Cerebellar cortex (tissue), 1 donor: Measurements from ENCODE around the gene OARD1.

Experiments
- DNase-seq: peaks from one replicate; pipeline ENCODE4 v3.0.0-alpha.2; 2015; ENCODE audit warnings: low spot score

Gene OARD1

DNA sequence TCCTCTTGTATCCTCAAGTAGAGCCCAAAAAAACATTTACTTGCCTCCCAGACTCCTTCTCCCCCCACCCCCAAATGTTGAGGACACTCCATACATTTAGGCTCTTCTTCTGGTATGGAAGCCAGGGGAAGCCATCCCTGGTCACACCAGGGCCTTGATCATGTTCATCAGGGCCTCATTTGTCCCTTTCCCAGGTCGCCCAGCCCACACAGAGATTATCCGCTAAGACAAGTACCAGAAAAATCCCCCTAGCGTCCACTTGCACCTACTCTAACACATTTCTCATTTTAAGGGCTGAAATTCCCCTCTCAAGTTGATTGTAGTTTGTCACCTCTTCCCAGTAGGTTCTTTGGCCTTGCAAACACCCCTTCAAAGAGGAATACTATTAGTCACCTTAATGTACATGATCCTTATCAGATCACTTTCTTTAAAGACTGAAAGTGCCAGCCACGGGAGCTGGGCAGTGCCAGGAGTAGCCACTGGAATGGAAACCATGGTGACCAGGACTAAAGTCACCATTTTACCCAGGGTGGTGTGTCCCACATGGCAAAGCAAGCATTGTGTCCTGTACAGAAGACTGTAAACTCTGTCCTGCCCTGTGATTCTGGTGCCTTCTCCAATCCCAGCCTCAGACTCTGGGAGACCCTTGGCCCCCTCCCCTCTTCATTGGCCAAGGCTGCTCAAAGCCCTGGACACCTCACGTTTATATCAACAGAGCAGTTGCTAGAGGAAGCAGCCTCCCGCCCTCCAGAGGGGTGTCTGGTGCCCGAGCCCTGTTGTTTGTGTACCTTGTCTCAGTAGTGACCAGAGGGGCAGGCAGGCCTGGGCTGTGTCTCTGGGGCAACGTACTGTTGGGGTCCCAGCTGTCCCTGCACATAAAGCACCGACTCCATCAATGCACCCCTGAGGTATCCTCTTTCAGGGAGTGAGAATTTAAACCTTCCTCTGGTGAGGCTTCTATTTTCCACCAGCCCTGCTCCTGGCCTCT is 24.1 kb downstream of the OARD1 start:
- no peak for DNase-seq

DNA sequence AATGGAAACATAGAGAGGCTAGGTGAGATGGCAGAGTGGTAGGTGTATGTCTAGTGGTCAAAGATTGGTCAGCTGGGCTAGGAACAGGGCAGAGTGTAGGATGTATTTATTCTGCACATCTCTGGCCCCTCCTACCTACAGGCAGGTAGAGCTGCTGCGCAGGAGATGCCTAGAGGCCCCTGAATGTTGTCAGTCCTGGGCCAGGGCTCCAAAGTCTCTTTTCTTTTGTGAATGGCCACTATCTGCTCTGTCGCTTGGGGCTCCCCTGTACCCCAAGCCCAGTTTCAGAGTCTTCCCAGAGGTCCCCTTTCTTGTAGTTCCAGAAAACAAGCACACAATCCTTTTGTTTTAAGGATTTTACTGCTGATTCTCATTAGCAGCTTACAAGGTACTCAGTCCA is 24.9 kb downstream of the OARD1 start:
- no peak for DNase-seq

DNA sequence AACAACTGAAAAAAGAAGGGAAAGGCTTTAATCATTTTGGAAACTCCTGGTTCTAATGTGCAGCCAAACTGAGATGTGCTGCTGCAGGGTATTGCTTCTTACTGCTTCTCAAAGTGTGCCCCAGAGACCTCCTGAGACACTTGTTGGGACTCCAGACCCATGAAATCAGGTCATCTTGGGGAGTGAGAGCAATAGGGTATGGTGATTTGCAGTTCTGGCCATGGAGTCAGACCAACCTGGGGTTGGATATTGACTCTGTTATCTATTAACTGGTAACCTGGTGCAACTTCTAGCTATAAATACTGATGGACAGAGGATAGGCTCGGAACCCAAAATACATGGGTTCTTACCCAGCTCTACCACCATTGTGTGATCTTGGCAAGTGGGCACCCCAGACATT is 26.1 kb downstream of the OARD1 start:
- no peak for DNase-seq

DNA sequence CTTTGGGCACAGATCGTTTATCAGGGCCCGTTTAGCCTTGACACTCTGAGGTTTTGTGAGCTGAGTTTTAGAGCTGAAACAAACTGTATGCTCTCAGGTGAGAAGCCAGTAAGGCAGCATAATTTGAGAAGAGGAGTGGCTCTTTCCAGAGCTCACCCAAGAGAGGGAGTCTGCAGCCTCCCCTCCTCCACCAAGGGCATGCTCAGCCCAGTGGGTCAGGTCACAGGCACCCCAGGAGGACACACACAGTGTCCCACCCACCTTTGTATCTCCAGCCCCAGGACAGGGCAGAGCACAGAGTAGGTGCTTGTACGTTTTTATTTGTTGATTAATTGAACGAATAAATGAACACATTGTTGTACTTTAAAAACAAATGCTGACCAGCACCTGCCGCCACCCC is 26.5 kb downstream of the OARD1 start:
- DNase-seq, result no peak

DNA sequence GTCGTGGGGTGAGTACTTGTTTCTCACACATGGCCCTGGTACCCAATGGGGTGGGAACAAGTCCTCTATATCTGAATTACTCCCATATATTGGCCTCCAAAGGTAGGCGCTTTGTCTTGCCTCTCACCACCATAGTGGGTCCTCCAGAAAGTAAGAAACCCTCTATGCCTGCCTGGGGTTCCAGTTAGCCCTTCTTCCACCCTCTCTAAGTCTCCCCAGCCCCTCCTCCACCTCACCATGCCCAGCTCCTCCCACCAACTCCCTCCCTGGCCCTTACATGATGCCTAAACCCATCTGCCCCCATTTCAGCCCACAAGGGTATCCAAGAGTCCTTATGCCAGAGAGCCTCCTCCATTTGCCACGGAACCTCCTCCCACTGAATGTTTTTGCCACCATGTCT is 29.0 kb downstream of the OARD1 start:
- DNase-seq, result no peak

DNA sequence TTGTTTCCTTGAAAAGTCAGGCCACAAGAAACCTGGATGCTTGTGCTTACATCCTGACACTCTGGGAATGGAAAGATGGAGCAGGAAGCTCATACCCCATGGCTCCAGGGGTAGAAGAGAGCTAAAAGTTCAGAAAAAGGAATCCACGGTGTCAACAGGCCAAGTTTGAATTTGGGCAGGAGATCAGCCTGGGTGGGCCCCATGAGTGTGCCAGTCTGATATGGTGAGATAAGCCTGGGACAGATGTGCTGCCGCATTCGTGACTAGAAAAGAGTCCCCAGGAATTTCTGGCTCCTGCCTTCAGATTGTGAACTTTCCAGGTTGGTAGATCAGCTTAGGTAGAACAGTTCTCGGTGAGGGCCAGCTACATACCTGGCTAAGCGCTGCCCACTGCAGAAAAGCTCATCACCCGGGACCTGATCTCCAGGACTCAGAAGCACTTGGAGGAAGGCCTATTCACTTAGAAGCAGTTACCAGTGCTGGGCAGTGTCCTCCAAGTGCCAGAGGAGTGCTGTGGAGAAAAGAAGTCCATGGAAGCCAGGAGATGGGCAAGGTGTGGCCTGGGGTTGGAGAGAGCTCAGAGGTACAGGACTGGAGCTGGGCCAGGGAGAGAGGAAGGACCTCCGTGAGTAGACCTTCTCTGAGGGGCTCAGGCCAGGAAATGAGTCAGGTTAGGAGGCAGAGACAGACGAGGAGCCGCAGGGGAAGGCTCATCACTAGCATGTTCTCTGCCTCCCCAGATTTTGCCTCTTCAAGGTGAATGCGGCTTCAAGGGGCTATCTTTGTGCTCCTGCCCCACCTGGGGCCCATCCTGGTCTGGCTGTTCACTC is 29.7 kb downstream of the OARD1 start, which contains the start of gene TSPO2:
Gene TSPO2, plus strand, starts transcription at position 242 of the 830 bp plus-strand sequence. Its CDS starts 519 bp downstream, at position 761.
- DNase-seq, result no peak

DNA sequence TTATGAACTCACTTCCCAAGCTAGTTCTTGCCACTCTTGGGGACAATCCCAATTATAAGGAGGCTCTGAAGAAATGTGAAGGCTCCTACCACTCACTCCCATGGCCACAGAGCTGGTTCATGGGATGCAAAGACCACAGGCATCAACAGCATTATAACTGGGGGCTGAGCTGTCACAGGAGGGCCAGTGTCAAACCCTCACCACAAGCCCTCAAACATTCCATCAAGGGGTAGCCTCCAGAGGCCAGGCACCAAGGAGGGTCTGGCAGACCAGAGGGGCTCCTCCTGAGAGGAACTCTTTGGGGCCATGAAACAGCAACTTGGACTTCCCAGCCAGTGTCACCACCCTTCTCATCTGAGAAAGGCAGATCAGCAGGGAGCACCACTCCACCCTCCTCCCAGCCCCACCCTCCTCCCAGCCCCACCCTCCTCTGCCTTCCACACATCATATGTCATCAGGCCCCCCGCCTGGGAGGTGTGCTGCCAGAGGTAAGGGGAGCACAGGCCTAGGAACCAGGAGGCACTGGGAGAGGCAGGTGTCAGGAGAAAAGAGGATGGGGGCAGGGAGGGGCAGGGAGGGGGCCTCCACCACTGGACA is 31.1 kb downstream of the OARD1 start:
- no peak for DNase-seq

DNA sequence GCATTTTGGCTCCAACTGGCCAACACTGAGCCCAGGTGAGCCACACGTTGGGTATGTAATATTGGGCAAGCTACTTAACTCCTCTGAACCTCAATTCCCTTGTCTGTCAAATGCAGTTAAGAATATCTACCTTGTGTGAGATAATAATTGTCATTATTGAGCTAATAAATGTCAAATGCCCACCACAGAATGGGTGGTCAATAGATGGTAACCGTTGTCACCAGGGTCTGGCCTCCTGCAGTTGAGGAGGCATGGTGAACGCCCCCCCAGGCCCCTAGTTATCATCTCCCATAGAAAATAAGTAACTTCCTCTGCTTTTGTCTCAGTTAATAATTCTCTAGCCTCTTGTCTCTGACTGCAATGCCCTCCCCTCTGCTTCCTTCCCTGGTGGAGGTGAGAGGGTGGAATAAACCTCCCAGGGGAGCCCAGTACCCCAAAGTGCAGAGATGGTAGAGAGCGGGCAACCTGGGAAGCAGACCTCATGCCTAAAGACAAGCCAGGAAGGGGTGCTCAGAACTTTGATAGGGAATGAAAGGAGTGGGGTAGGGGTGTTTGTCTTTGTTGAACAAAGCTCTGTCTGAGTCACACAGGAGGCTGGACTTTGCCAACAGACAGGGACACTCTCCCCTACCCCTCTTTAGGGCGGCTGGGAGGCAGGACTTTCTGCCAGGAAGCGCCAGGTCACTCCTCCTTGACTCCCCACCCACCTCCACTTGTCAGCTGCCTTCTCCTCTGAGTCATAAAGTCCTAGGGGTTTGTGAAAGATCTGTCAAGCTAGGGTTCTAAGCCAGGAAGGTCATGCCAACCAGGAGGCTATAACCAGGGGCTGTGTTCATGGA is 31.8 kb downstream of the OARD1 start:
- no peak for DNase-seq

DNA sequence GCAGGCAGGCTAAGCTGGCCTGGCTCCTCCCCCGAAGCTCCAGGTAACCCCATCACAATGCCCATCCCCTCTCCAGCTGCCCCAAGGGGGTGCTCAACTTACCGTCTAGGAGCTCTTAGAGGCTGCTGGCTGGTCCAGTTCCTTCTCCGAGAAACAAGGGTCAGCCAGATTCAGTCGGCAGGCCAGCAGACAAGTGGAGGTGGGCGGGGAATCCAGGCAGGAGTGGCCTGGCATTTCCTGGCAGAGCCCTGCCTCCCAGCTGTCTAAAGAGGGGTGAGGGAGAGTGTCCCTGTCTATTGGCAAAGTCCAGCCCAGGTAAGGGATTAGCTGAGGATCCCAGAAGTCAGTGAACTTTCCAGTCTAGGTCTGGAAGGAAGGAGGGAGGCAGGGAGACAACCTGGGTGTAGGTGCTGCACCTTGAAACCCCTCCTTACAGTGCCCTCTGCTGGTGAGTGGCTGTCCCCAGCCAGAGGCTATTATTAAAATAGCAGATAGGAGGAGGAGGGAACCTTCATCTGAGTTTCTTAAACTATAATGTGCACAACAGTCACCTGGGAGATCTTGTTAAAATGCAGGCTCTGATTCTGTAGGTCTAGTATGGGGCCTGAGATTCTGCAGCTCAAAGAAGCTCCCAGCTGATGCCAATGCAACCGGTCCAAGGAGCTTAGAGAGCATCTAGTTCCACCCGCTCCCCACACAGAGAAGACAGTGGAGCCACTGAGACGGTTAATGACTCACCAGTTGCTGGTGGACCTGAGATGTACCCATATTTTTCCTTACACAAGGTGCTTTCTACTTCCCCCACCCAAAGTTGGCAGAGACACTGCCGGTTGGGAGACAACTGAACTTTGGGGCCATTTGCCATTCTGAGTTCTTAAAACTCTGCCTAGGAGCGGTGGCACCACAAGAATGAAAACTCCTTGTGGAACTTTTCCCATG is 32.8 kb downstream of the OARD1 start, which contains the start of gene UNC5CL:
Gene UNC5CL, minus strand, starts transcription at position 162 of the 939 bp plus-strand sequence. CDS start 4,147 bp downstream, outside the sequence.
- DNase-seq, result peak; percentile 21

DNA sequence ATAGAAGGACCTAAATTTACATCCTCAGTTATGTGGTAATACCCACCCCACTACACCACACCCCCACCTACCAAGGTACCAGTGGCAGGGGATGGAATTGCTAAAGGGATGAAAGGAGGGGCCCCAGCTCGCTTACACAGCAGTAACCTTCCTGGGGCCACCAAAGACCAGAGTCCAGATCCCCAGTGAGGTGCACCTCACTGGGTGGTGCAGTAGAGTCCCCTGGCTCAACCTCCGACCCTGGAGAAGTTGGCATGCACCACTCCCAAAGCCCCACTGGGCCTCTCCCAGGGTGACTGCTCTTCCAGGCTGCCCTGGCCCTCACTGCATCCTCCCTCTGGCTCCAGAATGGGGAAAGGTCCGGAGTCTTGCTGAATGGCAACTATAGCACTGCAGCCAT is 34.0 kb downstream of the OARD1 start:
- DNase-seq, result no peak

DNA sequence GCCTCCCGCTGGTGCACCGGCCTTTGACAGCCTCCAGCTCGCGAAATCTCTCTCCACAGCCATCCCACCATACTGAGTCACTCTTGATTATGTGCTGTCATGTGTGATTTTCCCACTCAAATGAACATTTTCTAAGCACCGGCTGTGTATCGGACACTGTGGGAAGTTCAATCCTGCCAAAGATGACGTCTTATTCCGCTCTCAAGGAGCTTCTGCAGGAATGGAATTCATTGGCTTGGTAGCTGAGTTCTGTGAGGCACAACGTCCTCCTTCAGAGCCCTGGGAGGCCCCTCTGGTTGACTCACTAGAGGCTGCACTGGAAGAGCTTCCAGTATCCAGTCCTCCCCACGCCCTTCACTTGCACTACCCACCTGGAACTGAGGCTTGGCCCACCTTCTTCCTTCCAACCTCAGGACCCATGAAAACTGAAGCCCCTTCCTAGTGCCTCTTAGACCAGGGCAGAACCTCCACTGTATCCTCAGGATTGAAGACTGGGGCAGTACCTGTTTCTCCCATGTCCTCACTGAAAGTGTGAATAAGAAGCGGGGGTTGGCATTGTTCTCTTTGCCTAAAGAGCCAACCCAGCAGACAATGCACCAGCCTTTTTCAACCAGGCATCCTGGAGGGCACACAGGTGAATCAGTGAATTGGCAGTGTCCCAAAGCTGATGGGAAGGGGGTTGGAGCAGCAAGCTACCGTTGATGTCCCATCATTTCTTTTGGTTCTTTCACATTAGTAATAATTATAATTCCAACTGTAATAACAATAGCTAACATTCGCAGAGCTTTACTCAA is 34.9 kb downstream of the OARD1 start:
- DNase-seq, result no peak

DNA sequence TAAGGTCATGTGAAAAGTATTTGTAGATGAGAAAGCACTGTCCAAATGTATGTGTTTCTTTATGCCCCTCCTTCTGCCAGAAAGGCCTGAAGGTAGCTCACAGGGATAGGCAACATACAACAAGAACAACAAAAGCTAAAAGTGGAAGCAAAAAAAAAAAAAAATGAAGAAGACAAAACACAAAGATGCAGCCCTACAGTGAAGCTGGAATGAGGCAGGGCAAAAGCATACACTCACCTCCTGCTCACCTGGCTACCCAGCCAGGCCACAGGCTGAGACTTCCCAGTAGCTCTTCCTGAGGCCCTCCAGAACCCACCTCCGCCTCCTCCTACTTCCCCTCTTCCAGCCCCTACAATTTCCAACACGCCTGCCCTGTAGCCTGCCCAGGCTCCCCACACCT is 35.6 kb downstream of the OARD1 start:
- no peak for DNase-seq

DNA sequence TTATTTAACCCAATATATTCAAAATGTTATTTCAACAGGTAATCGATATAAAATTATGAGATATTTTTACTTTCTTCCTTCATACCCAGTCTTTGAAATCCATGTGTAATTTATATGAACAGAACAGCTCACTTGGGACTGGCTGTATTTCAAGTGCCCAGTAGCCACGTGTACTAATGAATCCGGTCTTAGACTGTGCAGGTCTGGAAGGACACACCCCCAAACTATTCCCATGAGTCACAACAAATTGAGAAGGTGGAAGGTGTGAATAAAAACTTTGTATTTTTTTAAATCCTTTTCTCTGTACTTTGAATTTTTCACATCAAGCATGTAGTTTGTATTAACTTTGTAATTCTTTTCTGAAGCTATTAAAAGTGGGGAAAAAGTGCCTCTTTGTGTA is 36.0 kb downstream of the OARD1 start:
- no peak for DNase-seq

DNA sequence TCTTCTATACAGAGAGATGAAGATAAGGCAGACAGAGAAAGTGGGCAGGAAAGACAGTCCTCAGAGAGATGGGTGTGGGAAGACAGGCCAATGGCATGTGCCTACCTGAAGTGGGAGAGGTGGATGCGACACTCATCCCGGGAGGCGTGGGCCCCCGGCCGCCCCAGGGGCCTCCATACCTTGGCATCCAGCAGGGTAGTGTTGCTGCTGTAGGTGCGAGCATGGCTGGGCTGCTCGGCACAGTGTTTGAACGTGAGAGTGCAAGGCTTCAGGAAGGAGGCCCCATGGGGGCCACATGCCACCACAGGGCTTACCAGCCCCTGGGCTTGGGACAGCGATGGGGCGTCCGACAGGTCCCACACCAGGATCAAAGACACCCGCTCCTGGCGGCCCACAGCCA is 38.4 kb downstream of the OARD1 start:
- DNase-seq, result no peak

DNA sequence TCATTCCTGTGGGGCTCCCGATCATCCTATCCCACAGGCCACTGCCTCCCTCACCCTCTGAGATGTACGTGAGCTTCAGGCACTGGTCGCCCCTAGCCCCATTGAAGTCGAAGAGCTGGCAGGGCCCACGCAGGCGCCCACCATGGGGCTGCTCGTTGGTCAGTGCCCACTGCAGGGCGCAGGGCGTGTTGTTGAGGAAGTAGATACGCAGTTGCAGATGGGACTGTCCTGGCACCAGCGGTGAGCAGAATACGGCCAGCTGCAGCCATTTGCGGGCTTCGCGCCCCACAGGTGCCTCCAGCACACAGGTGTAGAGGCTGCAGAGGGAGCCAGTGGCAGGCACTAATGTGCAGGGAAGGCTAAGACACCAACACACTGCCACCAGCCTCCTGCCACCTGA is 39.3 kb downstream of the OARD1 start:
- DNase-seq, result no peak

DNA sequence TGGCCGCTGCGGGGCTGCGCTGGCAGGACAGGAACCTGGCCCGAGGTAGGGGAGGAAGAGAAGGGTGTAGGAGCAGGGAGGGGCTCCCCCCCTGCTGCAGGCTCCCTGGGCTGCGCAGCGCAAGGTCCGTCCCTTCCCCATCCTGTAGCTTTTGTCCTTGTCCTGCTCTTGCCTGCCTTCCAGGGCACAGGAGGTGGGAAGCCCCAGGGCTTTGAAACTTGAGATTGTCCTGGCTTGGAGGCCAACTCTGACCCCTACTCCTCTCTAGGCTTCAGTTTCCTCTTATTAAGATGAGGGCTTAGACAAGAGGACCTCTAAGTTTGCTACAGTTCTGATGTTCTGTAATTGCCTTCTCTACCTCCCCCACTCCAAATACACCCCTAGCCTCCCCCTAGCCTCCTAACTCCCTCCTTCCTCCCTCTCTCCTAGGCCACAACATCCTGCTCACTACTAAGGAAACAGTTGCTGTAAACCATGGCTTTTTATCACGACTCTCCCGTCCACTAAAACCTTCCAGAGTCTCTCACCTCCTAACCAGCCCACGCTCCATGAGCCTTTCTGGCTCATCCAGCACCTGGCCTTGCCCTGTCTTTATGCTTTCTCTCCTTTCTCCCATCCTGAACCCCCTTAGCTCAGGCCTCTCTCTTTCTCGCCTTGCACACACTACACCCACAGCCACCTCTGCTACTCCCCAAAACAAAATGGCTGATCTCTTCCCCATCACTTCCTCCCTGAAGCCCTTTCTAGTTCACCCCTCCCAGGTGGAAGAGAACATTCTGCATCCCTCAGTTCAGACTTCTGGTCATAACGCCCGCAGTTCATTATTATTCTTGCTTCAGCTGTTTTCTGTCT is 43.4 kb downstream of the OARD1 start:
- no peak for DNase-seq

DNA sequence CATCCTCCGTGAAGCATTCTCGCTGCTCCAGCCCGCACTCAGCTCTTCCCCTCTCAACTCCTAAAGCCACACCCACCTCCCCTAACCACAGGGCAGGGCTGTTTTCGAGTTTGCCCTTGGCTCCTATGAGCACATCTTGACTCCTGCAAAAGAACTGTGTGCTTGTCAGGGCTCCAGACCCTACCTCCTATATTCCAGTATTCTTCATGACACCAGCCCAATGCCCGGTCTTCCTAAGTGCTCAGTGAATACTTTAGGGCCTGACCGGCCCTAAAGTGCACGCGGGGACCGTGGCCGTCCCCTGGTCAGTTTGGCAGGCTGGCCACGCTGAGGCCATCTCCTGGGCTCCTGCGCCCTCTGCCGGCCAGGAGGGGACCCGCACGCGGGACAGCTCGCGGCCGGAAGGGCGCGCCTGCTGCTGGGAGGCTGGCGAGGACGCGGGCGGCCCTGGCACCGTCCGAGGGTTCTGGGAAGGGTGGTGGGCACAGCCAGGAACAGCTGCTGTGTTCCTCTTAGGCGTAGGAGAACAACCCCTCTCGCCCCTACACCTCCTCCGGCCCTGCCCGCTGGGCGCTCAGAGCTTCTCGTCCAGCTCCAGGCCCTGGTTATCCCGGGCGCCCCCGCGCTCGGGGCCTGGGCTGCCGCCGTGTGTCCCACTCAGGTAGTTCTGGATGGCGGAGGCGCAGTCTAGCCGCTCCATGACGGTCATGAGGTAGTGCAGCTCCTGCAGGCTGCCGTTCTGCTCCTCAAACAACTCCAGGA is 44.2 kb downstream of the OARD1 start:
- peak; percentile 61 for DNase-seq

DNA sequence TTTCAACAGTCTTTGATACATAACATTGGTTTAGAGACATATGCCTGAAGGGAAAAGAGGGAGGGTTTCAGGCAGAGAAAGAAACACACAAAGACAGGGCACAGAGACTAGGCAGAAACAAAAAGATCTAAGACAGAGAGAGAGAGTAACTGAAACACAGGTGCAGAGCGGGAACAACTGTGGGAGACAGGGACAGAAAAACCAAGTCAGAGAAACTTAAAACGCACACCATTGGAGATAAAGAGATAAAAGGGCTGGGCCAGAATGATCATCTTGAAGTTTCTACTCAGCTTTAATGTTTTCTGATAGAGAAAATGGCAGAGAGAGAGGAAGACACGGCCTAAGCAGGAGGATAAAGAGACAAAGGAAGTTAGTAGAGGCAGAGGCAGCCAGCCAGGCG is 44.9 kb downstream of the OARD1 start:
- no peak for DNase-seq
